Choroid plexus epithelial cell (primary cell): ENCODE data around the gene GRAP.

Source experiments
- DNase-seq: peaks from one replicate; pipeline ENCODE4 v3.0.0-alpha.2; 2010; ENCODE audit warnings: low read depth
- H3K4me3 ChIP-seq: 2 replicates; pipeline ENCODE4 v1.5.1; 2011; ENCODE audit warnings: low read depth, mild to moderate bottlenecking, control low read depth, low read length, moderate library complexity
- CTCF ChIP-seq: conservative IDR thresholded peaks from 2 replicates; pipeline ENCODE4 v1.5.1; 2011; ENCODE audit warnings: low read depth, mild to moderate bottlenecking, control low read depth, inconsistent platforms, low read length, moderate library complexity

GRAP gene

DNA sequence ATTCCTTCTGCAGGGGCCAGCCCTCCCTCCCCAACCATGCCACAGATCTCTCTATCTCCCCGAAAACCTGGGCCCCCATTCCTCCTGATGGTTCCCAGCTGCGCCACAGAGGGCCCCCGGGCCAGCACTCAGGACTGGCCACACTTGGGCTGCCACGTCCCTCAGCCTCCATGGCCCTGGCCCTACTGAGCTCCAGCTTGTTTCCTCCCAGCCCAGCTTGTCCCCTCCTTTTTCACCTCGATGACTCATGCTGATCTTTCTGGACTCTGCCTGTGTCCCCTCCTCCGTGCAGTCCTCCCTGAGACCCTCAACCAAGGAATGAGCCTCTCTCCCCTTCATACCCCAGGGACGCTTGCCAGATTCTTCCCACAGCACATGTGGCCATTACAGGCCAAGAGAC lies 31.3 kb downstream of the GRAP start:
- no peak overlapping the region for H3K4me3 ChIP-seq
- DNase-seq: no peak
- TF ChIP-seq CTCF: no peak

- H3K4me3 ChIP-seq: no peak overlapping the region
- DNase-seq: no peak
- TF ChIP-seq CTCF: no peak
Observed at GRCh38 chr17:19014628-19015215, 32.0 kb downstream of the GRAP start.

DNA sequence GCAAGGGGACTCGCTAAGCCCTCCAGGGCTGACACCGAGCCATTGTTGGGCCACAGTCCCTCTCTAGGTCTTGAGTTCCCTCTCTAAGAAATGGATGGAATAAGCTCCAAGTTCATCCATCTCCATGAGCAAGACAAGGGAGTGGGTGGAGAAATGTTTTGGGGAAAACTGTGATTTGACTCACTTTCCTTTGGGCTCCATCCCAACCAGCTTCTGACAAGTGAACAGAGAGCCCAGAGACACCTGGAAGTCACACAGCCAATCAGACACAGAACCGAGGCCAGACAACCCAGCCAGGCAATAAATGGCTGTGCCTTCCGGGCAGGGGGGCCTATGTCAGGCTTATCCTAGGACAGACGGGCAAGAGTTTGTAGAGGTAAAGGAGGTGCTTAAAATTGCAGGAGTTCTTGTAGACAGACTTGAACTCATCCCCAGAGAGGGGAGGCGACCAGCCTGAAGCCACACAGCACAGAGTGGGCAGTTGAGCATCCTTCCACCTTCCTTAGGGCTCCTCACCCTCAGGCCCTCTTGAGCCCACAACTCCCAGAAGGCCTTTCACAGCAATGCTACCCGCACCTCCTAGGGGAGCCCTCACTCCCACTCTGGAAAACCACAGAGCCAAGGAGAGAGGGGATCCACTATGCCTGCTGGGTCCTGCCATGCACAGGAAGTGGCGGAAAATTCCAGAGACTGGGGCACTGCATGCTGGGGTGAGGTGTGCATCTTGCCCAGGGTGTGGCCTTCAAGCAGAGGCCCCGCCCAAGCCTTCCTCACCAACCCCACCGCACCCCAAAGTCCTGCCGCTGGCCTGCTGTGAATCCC lies 32.7 kb downstream of the GRAP start:
- no peak for TF ChIP-seq CTCF
- DNase-seq: no peak
- H3K4me3 ChIP-seq: no peak overlapping the region

GRCh38 chr17:19013226-19013625 lies 33.5 kb downstream of the GRAP start:
- DNase-seq: no peak
- no peak overlapping the region for H3K4me3 ChIP-seq
- TF ChIP-seq CTCF: no peak

DNA sequence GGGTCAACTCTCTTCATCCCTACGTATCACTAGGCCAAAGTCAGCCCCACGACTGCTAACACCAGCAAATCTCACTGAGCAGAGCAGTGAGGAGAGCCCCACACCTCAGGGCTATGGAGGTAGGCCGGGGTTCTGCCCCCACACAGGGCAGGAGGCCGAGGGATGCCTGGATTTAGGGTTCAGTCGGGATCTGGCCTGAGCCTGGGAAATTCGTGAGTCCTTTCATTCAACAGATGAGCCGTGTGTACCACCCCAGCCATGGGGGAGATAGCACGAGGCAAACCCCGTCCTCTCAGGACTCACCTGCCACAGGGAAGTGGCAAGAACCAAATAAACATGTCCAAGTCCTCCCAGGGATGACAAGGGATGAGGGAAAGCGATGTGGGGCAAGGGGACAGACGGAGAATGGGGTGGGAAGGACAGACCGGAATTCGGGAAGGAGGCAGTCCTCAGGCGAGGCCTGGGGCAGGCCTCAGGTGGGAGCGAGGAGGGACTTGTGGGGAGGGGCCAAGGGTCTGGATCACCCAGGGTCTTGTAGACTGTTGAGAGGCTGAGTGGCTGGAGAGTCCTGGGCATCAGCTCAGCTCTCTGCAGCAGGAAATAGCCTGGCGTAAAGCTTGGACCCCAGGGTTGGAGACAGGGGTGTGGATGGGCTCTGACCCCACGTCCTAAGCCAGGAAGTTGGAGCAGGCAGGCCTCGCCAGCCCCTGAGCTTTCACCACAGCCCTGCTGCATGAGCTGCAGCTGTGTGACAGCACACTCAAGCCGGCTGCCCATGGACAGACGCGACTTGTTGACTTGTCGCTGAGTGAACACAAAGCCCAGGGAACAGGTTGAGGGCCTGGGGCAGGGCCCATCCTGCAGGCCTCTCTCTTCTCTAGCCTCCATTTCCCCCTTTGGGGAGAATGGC lies 34.3 kb downstream of the GRAP start:
- TF ChIP-seq CTCF: no peak
- H3K4me3 ChIP-seq: no peak overlapping the region
- no peak for DNase-seq

GRCh38 chr17:19011581-19011980 lies 35.2 kb downstream of the GRAP start:
- no peak for DNase-seq
- H3K4me3 ChIP-seq: no peak overlapping the region
- TF ChIP-seq CTCF: no peak
